Measurements from ENCODE around the gene SLC2A10. TPM values are rescaled to one million over a fixed set of nuclear protein-coding genes. Genes with fewer than 3 reads are reported as not detected.

Gene SLC2A10
- total RNA-seq, 1 experiment from 2014 or later: 0.05 TPM

- intact Hi-C loops (cut with micrococcal nuclease): no loop called here
- BruUV-seq (replicated peaks): no TSS peak
- ATAC-seq (no peak), DNase-seq (ENCODE audit: low read depth, low spot score) (no peak)
- no peaks in the 10 kb centered on the region for H3K9me2 ChIP-seq (ENCODE audit: insufficient read depth)
- no peak overlapping the region for H3K27ac ChIP-seq (ENCODE audit: low read depth, low read length)
- H3K27me3 ChIP-seq (ENCODE audit: insufficient read depth, low read length): no peaks in the 10 kb centered on the region
- peaks cover 19 to 39% of the 10 kb centered on the region in 2 experiments for H3K4me1 ChIP-seq (ENCODE audit: control insufficient read depth in 1 of 2, insufficient read depth in 2 of 2, low read length in 2 of 2)
- H3K9ac ChIP-seq (ENCODE audit: low read length): no peak overlapping the region
- H3K79me2 ChIP-seq (ENCODE audit: insufficient read depth, low read length): no peaks in the 10 kb centered on the region
- H3K4me2 ChIP-seq (ENCODE audit: low read length): no peak overlapping the region
- no peak for TF ChIP-seq REST (IDR thresholded peaks at IDR 0.05; ENCODE audit: low read depth)
- TF ChIP-seq ELF1 (IDR thresholded peaks at IDR 0.05; ENCODE audit: borderline replicate concordance, low read depth): no peak
- ChIA-PET CTCF (no interaction called here), RAD21 (ENCODE audit: low non-redundant PET in 1 of 2, low total read pairs in 2 of 2, uncharacterized antibody in 2 of 2, unreplicated experiment in 2 of 2) (no interaction called here), POLR2A (no interaction called here)
- no peaks in the 10 kb centered on the region for H4K20me1 ChIP-seq (ENCODE audit: insufficient read depth)
- no peak overlapping the region for H3K4me3 ChIP-seq (replicated peaks in 1 of 2; ENCODE audit: low read depth in 1 of 2, low read length in 2 of 2)
- no peak overlapping the region for H2AFZ ChIP-seq (ENCODE audit: low read depth, low read length, poor library complexity, severe bottlenecking)
- no peaks in the 10 kb centered on the region for H3K9me3 ChIP-seq (ENCODE audit: control insufficient read depth in 1 of 2, insufficient read depth in 1 of 2, low read depth in 1 of 2, low read length in 2 of 2)
- H3K36me3 ChIP-seq (ENCODE audit: control insufficient read depth in 1 of 2, insufficient read depth in 2 of 2, low read length in 2 of 2): no peaks in the 10 kb centered on the region
These were observed 33.2 kb downstream of the SLC2A10 start for GRCh38 chr20:46742669-46743045.

DNA sequence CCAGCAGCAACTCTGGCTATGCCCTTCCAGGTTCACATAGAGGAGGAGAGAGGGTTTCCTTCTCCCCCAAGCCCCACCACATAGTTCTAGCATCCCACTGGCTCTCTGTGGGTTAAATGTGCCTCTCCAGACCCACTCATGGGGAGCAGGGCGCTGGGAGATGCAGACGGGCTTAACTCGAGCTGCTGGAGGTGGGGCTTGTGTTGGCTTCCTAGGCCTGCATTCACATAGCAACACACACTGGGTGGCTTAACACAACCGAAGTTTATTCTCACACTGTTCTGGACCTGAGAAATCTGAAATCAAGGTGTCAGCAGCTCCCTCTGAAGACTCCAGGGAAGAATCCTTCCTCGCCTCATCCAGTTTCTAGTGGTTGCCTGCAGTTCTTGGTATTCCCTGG, 33.6 kb downstream of the SLC2A10 start:
- H3K9me2 ChIP-seq (ENCODE audit: insufficient read depth): no peaks in the 10 kb centered on the region
- H3K4me3 ChIP-seq (replicated peaks in 1 of 2; ENCODE audit: low read depth in 1 of 2, low read length in 2 of 2): no peak overlapping the region
- no peak overlapping the region for H3K4me2 ChIP-seq (ENCODE audit: low read length)
- H3K4me1 ChIP-seq (ENCODE audit: control insufficient read depth in 1 of 2, insufficient read depth in 2 of 2, low read length in 2 of 2): peaks cover 19 to 43% of the 10 kb centered on the region in 2 experiments
- ChIA-PET POLR2A (no interaction called here), RAD21 (ENCODE audit: low non-redundant PET in 1 of 2, low total read pairs in 2 of 2, uncharacterized antibody in 2 of 2, unreplicated experiment in 2 of 2) (no interaction called here), CTCF (interaction anchor here (1.3 kb wide), 1 partner anchor 9 kb away, joined by 4 read pairs; no protein-coding TSS in a partner anchor)
- no peak overlapping the region for H3K27ac ChIP-seq (ENCODE audit: low read depth, low read length)
- no peaks in the 10 kb centered on the region for H3K9me3 ChIP-seq (ENCODE audit: control insufficient read depth in 1 of 2, insufficient read depth in 1 of 2, low read depth in 1 of 2, low read length in 2 of 2)
- no peaks in the 10 kb centered on the region for H4K20me1 ChIP-seq (ENCODE audit: insufficient read depth)
- BruUV-seq (replicated peaks): no TSS peak
- no peaks in the 10 kb centered on the region for H3K27me3 ChIP-seq (ENCODE audit: insufficient read depth, low read length)
- H2AFZ ChIP-seq (ENCODE audit: low read depth, low read length, poor library complexity, severe bottlenecking): no peak overlapping the region
- no peaks in the 10 kb centered on the region for H3K79me2 ChIP-seq (ENCODE audit: insufficient read depth, low read length)
- H3K36me3 ChIP-seq (ENCODE audit: control insufficient read depth in 1 of 2, insufficient read depth in 2 of 2, low read length in 2 of 2): no peaks in the 10 kb centered on the region
- no peak for ATAC-seq
- no peak overlapping the region for H3K9ac ChIP-seq (ENCODE audit: low read length)
- intact Hi-C loops (cut with micrococcal nuclease): no loop called here
- no peak for DNase-seq (ENCODE audit: low read depth, low spot score)
- TF ChIP-seq EZH2phosphoT487 (IDR thresholded peaks at IDR 0.05; ENCODE audit: borderline replicate concordance) (no peak), CBX3 (IDR thresholded peaks at IDR 0.05; ENCODE audit: low read depth) (no peak), FOSL1 (IDR thresholded peaks at IDR 0.05; ENCODE audit: low read depth) (no peak), SP1 (IDR thresholded peaks at IDR 0.05; ENCODE audit: low read depth) (no peak), POLR2A (IDR thresholded peaks at IDR 0.05; ENCODE audit: borderline replicate concordance, extremely low read depth, insufficient read depth, insufficient read length) (no peak), EGR1 (IDR thresholded peaks at IDR 0.05; ENCODE audit: low read depth) (no peak), EZH2 (IDR thresholded peaks at IDR 0.05) (no peak)
- TF ChIP-seq, protein P1, sequence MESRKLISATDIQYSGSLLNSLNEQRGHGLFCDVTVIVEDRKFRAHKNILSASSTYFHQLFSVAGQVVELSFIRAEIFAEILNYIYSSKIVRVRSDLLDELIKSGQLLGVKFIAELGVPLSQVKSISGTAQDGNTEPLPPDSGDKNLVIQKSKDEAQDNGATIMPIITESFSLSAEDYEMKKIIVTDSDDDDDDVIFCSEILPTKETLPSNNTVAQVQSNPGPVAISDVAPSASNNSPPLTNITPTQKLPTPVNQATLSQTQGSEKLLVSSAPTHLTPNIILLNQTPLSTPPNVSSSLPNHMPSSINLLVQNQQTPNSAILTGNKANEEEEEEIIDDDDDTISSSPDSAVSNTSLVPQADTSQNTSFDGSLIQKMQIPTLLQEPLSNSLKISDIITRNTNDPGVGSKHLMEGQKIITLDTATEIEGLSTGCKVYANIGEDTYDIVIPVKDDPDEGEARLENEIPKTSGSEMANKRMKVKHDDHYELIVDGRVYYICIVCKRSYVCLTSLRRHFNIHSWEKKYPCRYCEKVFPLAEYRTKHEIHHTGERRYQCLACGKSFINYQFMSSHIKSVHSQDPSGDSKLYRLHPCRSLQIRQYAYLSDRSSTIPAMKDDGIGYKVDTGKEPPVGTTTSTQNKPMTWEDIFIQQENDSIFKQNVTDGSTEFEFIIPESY (IDR thresholded peaks at IDR 0.05; ENCODE audit: extremely low read depth, insufficient replicate concordance, low read length): no peak
- TF ChIP-seq, protein P2, sequence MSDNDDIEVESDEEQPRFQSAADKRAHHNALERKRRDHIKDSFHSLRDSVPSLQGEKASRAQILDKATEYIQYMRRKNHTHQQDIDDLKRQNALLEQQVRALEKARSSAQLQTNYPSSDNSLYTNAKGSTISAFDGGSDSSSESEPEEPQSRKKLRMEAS (IDR thresholded peaks at IDR 0.05): no peak
- TF ChIP-seq, protein P3, sequence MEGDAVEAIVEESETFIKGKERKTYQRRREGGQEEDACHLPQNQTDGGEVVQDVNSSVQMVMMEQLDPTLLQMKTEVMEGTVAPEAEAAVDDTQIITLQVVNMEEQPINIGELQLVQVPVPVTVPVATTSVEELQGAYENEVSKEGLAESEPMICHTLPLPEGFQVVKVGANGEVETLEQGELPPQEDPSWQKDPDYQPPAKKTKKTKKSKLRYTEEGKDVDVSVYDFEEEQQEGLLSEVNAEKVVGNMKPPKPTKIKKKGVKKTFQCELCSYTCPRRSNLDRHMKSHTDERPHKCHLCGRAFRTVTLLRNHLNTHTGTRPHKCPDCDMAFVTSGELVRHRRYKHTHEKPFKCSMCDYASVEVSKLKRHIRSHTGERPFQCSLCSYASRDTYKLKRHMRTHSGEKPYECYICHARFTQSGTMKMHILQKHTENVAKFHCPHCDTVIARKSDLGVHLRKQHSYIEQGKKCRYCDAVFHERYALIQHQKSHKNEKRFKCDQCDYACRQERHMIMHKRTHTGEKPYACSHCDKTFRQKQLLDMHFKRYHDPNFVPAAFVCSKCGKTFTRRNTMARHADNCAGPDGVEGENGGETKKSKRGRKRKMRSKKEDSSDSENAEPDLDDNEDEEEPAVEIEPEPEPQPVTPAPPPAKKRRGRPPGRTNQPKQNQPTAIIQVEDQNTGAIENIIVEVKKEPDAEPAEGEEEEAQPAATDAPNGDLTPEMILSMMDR (IDR thresholded peaks at IDR 0.05 in 2 of 3, conservative IDR thresholded peaks at IDR 0.05 in 1 of 3; ENCODE audit: borderline replicate concordance in 1 of 3, insufficient read depth in 1 of 3, low read depth in 2 of 3, low read length in 2 of 3): no peak
- TF ChIP-seq, protein P4, sequence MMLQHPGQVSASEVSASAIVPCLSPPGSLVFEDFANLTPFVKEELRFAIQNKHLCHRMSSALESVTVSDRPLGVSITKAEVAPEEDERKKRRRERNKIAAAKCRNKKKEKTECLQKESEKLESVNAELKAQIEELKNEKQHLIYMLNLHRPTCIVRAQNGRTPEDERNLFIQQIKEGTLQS (IDR thresholded peaks at IDR 0.05): no peak
